Colonic mucosa (tissue), 4 donors: Measurements from ENCODE around the gene C1orf141. TPM values are rescaled to one million over a fixed set of nuclear protein-coding genes. Genes with fewer than 3 reads are reported as not detected.

Experiments
- DNase-seq: peaks from one replicate; pipeline ENCODE4 v3.0.0-alpha.2; 2020
- H3K27ac ChIP-seq: fragments of 200-600 bp; one replicate; pipeline ENCODE4 v1.8.0; 2021
- H3K27me3 ChIP-seq: fragments of 200-600 bp; one replicate; pipeline ENCODE4 v1.8.0; 2021
- H3K36me3 ChIP-seq: fragments of 200-600 bp; one replicate; pipeline ENCODE4 v1.8.0; 2021
- H3K4me1 ChIP-seq: fragments of 200-600 bp; one replicate; pipeline ENCODE4 v1.8.0; 2021; ENCODE audit warnings: mild to moderate bottlenecking
- H3K4me3 ChIP-seq: fragments of 200-600 bp; one replicate; pipeline ENCODE4 v1.8.0; 2021
- H3K9ac ChIP-seq, 2 donors: one replicate each; pipeline ENCODE4 v1.7.0; 2013; ENCODE audit warnings: control low read depth in 2 of 2, low read depth in 2 of 2, low read length in 2 of 2
- H3K9me3 ChIP-seq: fragments of 200-600 bp; one replicate; pipeline ENCODE4 v1.8.0; 2021
- CTCF ChIP-seq: fragments of 200-600 bp; IDR thresholded peaks from one replicate; pipeline ENCODE4 v1.8.0; 2022; ENCODE audit warnings: antibody characterized with exemption, mild to moderate bottlenecking
- intact Hi-C: fragments of 100-400 bp; cut with DNase I; formaldehyde crosslinking; loops from one replicate; pipeline ENCODE4 v1.14.1; 2022
- total RNA-seq, 2 donors: library from RNA; stranded (reverse); fragmentation: NEBNext Ultra II Directional in 1 of 2; extraction: Animal tissue kit (Norgen Biotek cat#: 25700) in 1 of 2; gene quantifications; one replicate each; pipeline ENCODE4 v1.2.1, GENCODE V29; 2021
- donor health status: healthy.
- donor health status: DM: no; HTN: no; CAD: no.
- donor health status: DM: no; HTN: no; CAD: no.

The C1orf141 gene
- total RNA-seq, 2 donors from 2014 or later, result not detected

GRCh38 chr1:67165468-67166041 is 30.8 kb upstream of the C1orf141 start:
- Histone ChIP-seq H3K9ac (no peak overlapping the region), H3K9me3 (no peaks in the 10 kb centered on the region), H3K4me1 (no peaks in the 10 kb centered on the region), H3K27me3 (no peaks in the 10 kb centered on the region), H3K4me3 (no peak overlapping the region), H3K36me3 (no peaks in the 10 kb centered on the region), H3K27ac (no peak overlapping the region)
- DNase-seq, result no peak
- intact Hi-C loops, result no loop called here
- no peak for TF ChIP-seq CTCF

GRCh38 chr1:67162954-67163353 is 28.2 kb upstream of the C1orf141 start:
- no peaks in the 10 kb centered on the region for H3K4me1 ChIP-seq
- DNase-seq, result no peak
- H3K27me3 ChIP-seq, result no peaks in the 10 kb centered on the region
- no peak for TF ChIP-seq CTCF
- H3K36me3 ChIP-seq, result no peaks in the 10 kb centered on the region
- H3K9ac ChIP-seq, result no peak overlapping the region
- no peak overlapping the region for H3K27ac ChIP-seq
- no peaks in the 10 kb centered on the region for H3K9me3 ChIP-seq
- H3K4me3 ChIP-seq, result no peak overlapping the region
- intact Hi-C loops, result no loop called here

DNA sequence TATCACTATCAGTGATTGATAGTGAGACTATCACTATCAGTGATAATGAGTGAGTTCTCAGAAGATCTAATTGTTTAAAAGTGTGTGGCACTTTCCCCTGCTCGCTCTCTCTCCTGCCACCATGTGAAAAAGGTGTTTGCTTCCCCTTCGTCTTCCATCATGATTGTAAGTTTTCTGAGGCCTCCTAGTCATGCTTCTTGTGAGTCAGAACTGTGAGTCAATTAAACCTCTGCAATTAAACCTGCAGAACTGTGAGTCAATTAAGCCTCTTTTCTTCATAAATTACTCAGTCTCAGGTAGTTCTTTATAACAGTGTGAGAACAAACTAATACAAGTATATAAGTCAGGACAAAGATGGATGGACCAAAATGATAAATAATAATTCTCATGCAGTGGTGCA is 24.5 kb upstream of the C1orf141 start:
- Histone ChIP-seq H3K4me1 (no peaks in the 10 kb centered on the region), H3K9me3 (no peaks in the 10 kb centered on the region), H3K27me3 (no peaks in the 10 kb centered on the region), H3K36me3 (no peaks in the 10 kb centered on the region), H3K27ac (no peak overlapping the region), H3K4me3 (no peak overlapping the region), H3K9ac (no peak overlapping the region)
- no peak for TF ChIP-seq CTCF
- intact Hi-C loops, result no loop called here
- DNase-seq, result no peak

DNA sequence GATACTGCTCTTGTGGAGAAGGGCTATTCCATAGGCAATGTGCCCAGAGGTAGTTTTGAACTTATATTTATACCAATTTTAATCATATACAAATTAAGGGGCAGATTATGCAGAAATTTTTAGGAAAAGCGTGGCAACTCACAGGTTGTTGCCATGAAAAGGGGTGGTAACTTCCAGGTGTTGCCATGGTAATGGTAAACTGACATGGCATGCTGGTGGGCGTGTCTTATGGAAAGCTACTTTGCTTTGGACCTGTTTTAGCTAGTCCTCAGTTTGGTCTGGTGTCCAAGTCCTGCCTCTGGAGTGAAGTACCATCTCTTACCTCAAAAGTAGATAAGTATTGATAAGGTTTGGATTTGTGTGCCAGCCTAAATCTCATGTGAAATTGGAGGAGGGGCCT is 23.6 kb upstream of the C1orf141 start:
- Histone ChIP-seq H3K9ac (no peak overlapping the region), H3K9me3 (no peaks in the 10 kb centered on the region), H3K36me3 (no peaks in the 10 kb centered on the region), H3K27ac (no peak overlapping the region), H3K4me1 (no peaks in the 10 kb centered on the region), H3K27me3 (no peaks in the 10 kb centered on the region), H3K4me3 (no peak overlapping the region)
- TF ChIP-seq CTCF, result no peak
- intact Hi-C loops, result no loop called here
- DNase-seq, result no peak

GRCh38 chr1:67150931-67151330 is 16.2 kb upstream of the C1orf141 start:
- no peak for DNase-seq
- no peak overlapping the region for H3K27ac ChIP-seq
- no peaks in the 10 kb centered on the region for H3K36me3 ChIP-seq
- H3K4me1 ChIP-seq, result peaks cover 5% of the 10 kb centered on the region
- H3K9ac ChIP-seq, result no peak overlapping the region
- H3K9me3 ChIP-seq, result no peaks in the 10 kb centered on the region
- H3K4me3 ChIP-seq, result no peak overlapping the region
- TF ChIP-seq CTCF, result no peak
- intact Hi-C loops, result loop anchor here (5.0 kb wide), 1 partner anchor 389 kb away; no protein-coding TSS in a partner anchor
- H3K27me3 ChIP-seq, result no peaks in the 10 kb centered on the region
